Measurements from ENCODE around the gene RNGTT.
"Not testable (repeated sequence)": the region's sequence is repeated elsewhere in the genome, so short reads cannot be mapped to it uniquely, and the experiment has no call there.

Gene RNGTT

GRCh38 chr6:88741071-88741470 lies 222.3 kb downstream of the RNGTT start:
- no peak for TF ChIP-seq CTCF (IDR thresholded peaks at IDR 0.05; ENCODE audit: control insufficient read depth, extremely low read depth, insufficient read depth)
- no peak for DNase-seq (ENCODE audit: low read depth)

GRCh38 chr6:88734544-88734943 lies 228.9 kb downstream of the RNGTT start:
- no peak for DNase-seq (ENCODE audit: low read depth)
- TF ChIP-seq CTCF (IDR thresholded peaks at IDR 0.05; ENCODE audit: control insufficient read depth, extremely low read depth, insufficient read depth) = no peak
- H3K4me3 ChIP-seq (ENCODE audit: low read depth, low read length) = no peak overlapping the region

More at GRCh38 chr6:88741071-88741470, 222.3 kb downstream of the RNGTT start:
- H3K4me3 ChIP-seq (ENCODE audit: low read depth, low read length) = no peak overlapping the region

DNA sequence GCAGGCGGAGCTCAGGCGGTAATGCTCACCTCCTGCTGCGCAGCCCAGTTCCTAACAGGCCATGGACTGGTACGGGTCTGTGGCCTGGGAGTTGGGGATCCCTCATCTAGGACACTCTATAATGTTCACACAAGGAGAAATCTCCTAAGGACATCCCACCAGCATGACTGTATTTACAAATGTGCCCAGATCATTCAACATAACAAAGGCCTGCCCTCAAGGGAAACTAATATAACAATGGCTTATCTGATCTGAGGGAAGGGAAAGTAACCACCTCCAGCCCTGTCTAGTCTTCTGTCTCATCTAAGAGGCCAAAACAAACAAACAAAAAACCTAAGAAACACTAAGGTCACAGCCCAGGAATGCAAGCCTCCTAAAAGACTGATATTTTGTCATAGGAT lies 232.8 kb downstream of the RNGTT start:
- peak; percentile 18 for DNase-seq (ENCODE audit: low read depth)
- no peak for TF ChIP-seq CTCF (IDR thresholded peaks at IDR 0.05; ENCODE audit: control insufficient read depth, extremely low read depth, insufficient read depth)
- no peak overlapping the region for H3K4me3 ChIP-seq (ENCODE audit: low read depth, low read length)

GRCh38 chr6:88728756-88729155 lies 234.7 kb downstream of the RNGTT start:
- TF ChIP-seq CTCF (IDR thresholded peaks at IDR 0.05; ENCODE audit: control insufficient read depth, extremely low read depth, insufficient read depth) = no peak
- no peak for DNase-seq (ENCODE audit: low read depth)
- H3K4me3 ChIP-seq (ENCODE audit: low read depth, low read length) = no peak overlapping the region

GRCh38 chr6:88726409-88726808 lies 237.0 kb downstream of the RNGTT start:
- H3K4me3 ChIP-seq (ENCODE audit: low read depth, low read length); DNase-seq (ENCODE audit: low read depth): not testable (repeated sequence)

DNA sequence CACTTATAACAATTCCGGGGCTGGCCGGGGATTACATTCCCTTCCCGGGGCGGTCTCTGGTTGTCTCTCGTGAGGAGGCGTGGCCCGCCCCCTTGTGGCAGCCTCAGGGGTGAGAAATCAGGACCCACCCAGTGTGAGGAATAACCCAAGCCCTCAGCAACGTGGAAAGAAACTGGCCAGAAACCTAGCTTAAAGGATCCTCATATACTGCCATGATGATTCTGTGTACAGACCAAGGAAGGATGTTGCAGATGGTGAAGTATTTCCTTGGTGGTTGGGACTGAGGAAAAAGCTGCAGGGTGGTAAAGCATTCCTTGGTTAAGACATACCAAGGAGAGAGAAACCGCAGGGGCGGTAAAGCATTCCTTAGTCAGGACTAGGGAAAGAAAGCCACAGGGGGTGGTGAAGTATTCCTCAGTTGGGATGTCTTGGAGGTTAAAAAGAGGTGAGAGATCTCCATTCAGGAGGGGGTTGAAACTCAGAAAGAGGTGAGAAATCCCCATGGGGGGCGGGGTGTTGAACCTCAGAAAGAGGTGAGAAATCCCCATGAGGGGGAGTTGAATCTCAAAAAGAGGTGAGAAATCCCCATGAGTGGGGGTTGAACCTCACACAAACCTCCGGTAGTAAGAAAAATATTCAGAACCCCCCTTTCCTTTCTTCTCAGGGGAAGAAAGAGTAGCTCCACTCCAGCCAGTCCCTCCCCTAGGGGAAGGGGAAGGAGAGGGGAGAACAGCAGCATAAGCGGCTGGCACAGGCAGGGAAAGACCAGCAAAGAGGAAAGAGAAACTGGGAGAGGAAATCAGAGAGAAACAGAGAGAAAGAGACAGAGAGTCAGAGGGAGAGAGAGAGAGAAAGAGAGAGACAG lies 238.1 kb downstream of the RNGTT start:
- DNase-seq (ENCODE audit: low read depth) = no peak
- H3K4me3 ChIP-seq (ENCODE audit: low read depth, low read length) = no peak overlapping the region
- TF ChIP-seq CTCF (IDR thresholded peaks at IDR 0.05; ENCODE audit: control insufficient read depth, extremely low read depth, insufficient read depth) = no peak

GRCh38 chr6:88722686-88723085 lies 240.7 kb downstream of the RNGTT start:
- TF ChIP-seq CTCF (IDR thresholded peaks at IDR 0.05; ENCODE audit: control insufficient read depth, extremely low read depth, insufficient read depth) = no peak
- no peak overlapping the region for H3K4me3 ChIP-seq (ENCODE audit: low read depth, low read length)
- no peak for DNase-seq (ENCODE audit: low read depth)

DNA sequence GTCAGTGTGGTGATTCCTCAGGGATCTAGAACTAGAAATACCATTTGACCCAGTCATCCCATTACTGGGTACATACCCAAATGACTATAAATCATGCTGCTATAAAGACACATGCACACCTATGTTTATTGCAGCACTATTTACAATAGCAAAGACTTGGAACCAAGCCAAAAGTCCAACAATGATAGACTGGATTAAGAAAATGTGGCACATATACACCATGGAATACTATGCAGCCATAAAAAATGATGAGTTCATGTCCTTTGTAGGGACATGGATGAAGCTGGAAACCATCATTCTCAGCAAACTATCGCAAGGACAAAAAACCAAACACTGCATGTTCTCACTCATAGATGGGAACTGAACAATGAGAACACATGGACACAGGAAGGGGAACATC lies 247.0 kb downstream of the RNGTT start:
- not testable (repeated sequence) for DNase-seq (ENCODE audit: low read depth); H3K4me3 ChIP-seq (ENCODE audit: low read depth, low read length)

All from LNCaP clone FGC (cell line).